ENCODE measurements around the gene AQP9.

AQP9 gene

DNA sequence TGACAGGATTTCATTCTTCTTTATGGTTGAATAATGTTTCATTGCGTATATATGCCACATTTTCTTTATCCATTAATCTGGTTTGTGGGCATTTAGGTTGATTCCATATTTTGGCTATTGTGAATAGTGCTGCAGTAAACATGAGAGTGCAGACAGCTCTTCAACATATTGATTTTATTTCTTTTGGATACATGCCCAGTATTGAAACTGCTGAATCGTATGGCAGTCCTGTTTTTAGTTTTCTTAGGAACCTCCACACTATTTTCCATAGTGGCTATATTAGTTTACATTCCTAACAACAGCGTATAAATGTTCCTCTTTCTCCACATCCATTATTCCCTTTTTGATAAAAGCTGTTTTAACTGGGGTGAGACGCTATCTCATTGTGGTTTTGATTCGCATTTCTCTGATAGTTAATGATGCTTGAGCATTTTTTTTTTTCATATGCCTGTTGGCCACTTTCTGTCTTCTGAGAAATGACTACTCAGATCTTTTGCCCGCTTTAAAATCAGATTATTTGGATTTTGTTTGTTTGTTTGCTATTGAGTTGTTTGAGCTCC is 21.7 kb downstream of the AQP9 start:
- no peak overlapping the region for H4K12ac ChIP-seq (ENCODE audit: low read depth, low read length)

DNA sequence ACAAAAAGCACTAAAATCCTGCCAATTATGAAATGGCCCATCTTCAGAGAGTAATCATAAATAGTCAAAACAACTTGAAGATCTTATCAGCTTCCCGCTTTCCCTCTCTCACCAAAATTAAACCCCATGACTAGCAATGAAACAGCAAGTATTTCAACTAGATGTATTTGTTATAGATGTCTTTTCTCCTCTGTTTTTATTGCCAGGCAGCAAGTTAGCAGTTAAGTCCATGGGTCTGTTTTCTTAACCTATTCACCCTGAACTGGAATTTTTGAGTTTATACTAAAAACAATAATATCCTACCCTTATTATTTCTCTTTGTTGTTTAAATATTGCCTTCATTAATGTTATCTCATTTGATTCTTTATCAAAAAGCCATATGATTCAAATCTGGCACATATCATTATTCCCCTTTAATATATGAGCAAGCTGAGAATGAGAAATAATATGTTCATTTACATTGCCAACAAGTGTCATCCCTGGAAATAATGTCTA is 23.3 kb downstream of the AQP9 start:
- Histone ChIP-seq H4K91ac (ENCODE audit: low read depth, low read length) (no peak overlapping the region), H3K4ac (ENCODE audit: low read depth, low read length) (no peak overlapping the region), H3K4me1 (ENCODE audit: control insufficient read depth in 1 of 2, insufficient read depth in 2 of 2, low read length in 2 of 2) (no peaks in the 10 kb centered on the region), H2AK5ac (ENCODE audit: low read length) (no peak overlapping the region), H3K18ac (ENCODE audit: low read length) (no peak overlapping the region), H4K12ac (ENCODE audit: low read depth, low read length) (no peak overlapping the region), H3K27me3 (ENCODE audit: insufficient read depth, low read length) (peaks cover under 1% of the 10 kb centered on the region), H3K79me1 (ENCODE audit: low read length) (no peaks in the 10 kb centered on the region), H3K36me3 (ENCODE audit: control insufficient read depth in 1 of 2, insufficient read depth in 2 of 2, low read length in 2 of 2) (no peaks in the 10 kb centered on the region), H3K4me2 (ENCODE audit: low read length) (no peak overlapping the region), H3K79me2 (ENCODE audit: control insufficient read depth, insufficient read depth, low read length, poor library complexity) (no peaks in the 10 kb centered on the region), H2AFZ (ENCODE audit: insufficient read depth, low read length, poor library complexity) (no peak overlapping the region), H2BK12ac (ENCODE audit: low read length) (no peak overlapping the region), H2BK5ac (ENCODE audit: low read depth, low read length, poor library complexity) (no peak overlapping the region), H4K8ac (ENCODE audit: low read depth, low read length) (no peak overlapping the region), H3K9ac (ENCODE audit: low read length) (no peak overlapping the region), H3K23ac (ENCODE audit: low read length) (no peak overlapping the region), H3K4me3 (ENCODE audit: low read depth, low read length) (no peak overlapping the region), H2BK120ac (ENCODE audit: insufficient read depth, low read length, poor library complexity) (no peak overlapping the region), H3K27ac (ENCODE audit: low read depth, low read length) (no peak overlapping the region), H3K9me3 (ENCODE audit: insufficient read depth, low read depth, low read length) (no peaks in the 10 kb centered on the region), H3K14ac (ENCODE audit: low read length) (no peak overlapping the region)
- no peak for DNase-seq
- no CpG with 5 or more reads among the region's 1 CpG for WGBS (ENCODE audit: extremely low coverage, insufficient coverage, insufficient read length)

More for the DNA sequence above, 21.7 kb downstream of the AQP9 start:
- H3K4me3 ChIP-seq (ENCODE audit: low read depth, low read length) = no peak overlapping the region
- no peaks in the 10 kb centered on the region for H3K79me1 ChIP-seq (ENCODE audit: low read length)
- no peak overlapping the region for H2BK120ac ChIP-seq (ENCODE audit: insufficient read depth, low read length, poor library complexity)
- no peak overlapping the region for H3K4me2 ChIP-seq (ENCODE audit: low read length)
- no peak overlapping the region for H3K23ac ChIP-seq (ENCODE audit: low read length)
- H3K27me3 ChIP-seq (ENCODE audit: insufficient read depth, low read length) = no peaks in the 10 kb centered on the region
- H3K4me1 ChIP-seq (ENCODE audit: control insufficient read depth in 1 of 2, insufficient read depth in 2 of 2, low read length in 2 of 2) = no peaks in the 10 kb centered on the region
- H2BK12ac ChIP-seq (ENCODE audit: low read length) = no peak overlapping the region
- no peaks in the 10 kb centered on the region for H3K79me2 ChIP-seq (ENCODE audit: control insufficient read depth, insufficient read depth, low read length, poor library complexity)
- no peak overlapping the region for H3K27ac ChIP-seq (ENCODE audit: low read depth, low read length)
- no peak overlapping the region for H3K18ac ChIP-seq (ENCODE audit: low read length)
- H3K14ac ChIP-seq (ENCODE audit: low read length) = no peak overlapping the region
- H2BK5ac ChIP-seq (ENCODE audit: low read depth, low read length, poor library complexity) = no peak overlapping the region
- no peak overlapping the region for H3K9ac ChIP-seq (ENCODE audit: low read length)
- no peak overlapping the region for H4K8ac ChIP-seq (ENCODE audit: low read depth, low read length)
- WGBS (ENCODE audit: extremely low coverage, insufficient coverage, insufficient read length) = no CpG with 5 or more reads among the region's 6 CpGs
- H3K4ac ChIP-seq (ENCODE audit: low read depth, low read length) = no peak overlapping the region
- no peak overlapping the region for H2AFZ ChIP-seq (ENCODE audit: insufficient read depth, low read length, poor library complexity)
- no peaks in the 10 kb centered on the region for H3K36me3 ChIP-seq (ENCODE audit: control insufficient read depth in 1 of 2, insufficient read depth in 2 of 2, low read length in 2 of 2)
- H3K9me3 ChIP-seq (ENCODE audit: insufficient read depth, low read depth, low read length) = no peaks in the 10 kb centered on the region
- H2AK5ac ChIP-seq (ENCODE audit: low read length) = no peak overlapping the region
- H4K91ac ChIP-seq (ENCODE audit: low read depth, low read length) = no peak overlapping the region
- no peak for DNase-seq

DNA sequence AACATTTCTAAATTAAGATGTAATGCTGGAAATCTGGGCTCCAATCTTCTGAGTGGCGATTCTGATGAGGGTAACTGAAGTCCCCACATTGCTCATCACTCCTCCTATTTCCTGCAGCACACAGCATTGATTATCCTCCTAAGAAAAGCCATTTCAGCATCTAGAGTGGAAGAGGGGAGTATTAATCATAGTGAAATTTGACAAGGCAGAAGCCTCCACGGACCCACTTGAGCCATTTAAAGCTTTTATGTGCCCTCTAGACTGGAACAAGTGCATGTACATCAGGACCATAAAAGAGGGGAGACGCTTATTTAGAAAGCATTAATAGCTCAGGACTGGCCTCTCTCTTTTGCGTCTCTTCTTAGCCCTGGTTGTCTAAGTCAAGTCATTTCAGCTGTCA is 25.8 kb downstream of the AQP9 start:
- H3K36me3 ChIP-seq (ENCODE audit: control insufficient read depth in 1 of 2, insufficient read depth in 2 of 2, low read length in 2 of 2) = no peaks in the 10 kb centered on the region
- H3K27ac ChIP-seq (ENCODE audit: low read depth, low read length) = no peak overlapping the region
- no peak overlapping the region for H3K18ac ChIP-seq (ENCODE audit: low read length)
- H2BK12ac ChIP-seq (ENCODE audit: low read length) = no peak overlapping the region
- no peaks in the 10 kb centered on the region for H3K9me3 ChIP-seq (ENCODE audit: insufficient read depth, low read depth, low read length)
- H3K4me3 ChIP-seq (ENCODE audit: low read depth, low read length) = no peak overlapping the region
- no peak overlapping the region for H3K23ac ChIP-seq (ENCODE audit: low read length)
- H4K12ac ChIP-seq (ENCODE audit: low read depth, low read length) = no peak overlapping the region
- H3K27me3 ChIP-seq (ENCODE audit: insufficient read depth, low read length) = peaks cover 2% of the 10 kb centered on the region
- no CpG with 5 or more reads among the region's 4 CpGs for WGBS (ENCODE audit: extremely low coverage, insufficient coverage, insufficient read length)
- H2AK5ac ChIP-seq (ENCODE audit: low read length) = no peak overlapping the region
- no peaks in the 10 kb centered on the region for H3K79me1 ChIP-seq (ENCODE audit: low read length)
- no peak overlapping the region for H2BK120ac ChIP-seq (ENCODE audit: insufficient read depth, low read length, poor library complexity)
- no peak overlapping the region for H4K8ac ChIP-seq (ENCODE audit: low read depth, low read length)
- H3K4me2 ChIP-seq (ENCODE audit: low read length) = no peak overlapping the region
- no peak overlapping the region for H3K14ac ChIP-seq (ENCODE audit: low read length)
- H3K9ac ChIP-seq (ENCODE audit: low read length) = no peak overlapping the region
- H3K79me2 ChIP-seq (ENCODE audit: control insufficient read depth, insufficient read depth, low read length, poor library complexity) = no peaks in the 10 kb centered on the region
- H4K91ac ChIP-seq (ENCODE audit: low read depth, low read length) = no peak overlapping the region
- no peak overlapping the region for H2BK5ac ChIP-seq (ENCODE audit: low read depth, low read length, poor library complexity)
- no peaks in the 10 kb centered on the region for H3K4me1 ChIP-seq (ENCODE audit: control insufficient read depth in 1 of 2, insufficient read depth in 2 of 2, low read length in 2 of 2)
- H2AFZ ChIP-seq (ENCODE audit: insufficient read depth, low read length, poor library complexity) = no peak overlapping the region
- no peak overlapping the region for H3K4ac ChIP-seq (ENCODE audit: low read depth, low read length)
- DNase-seq = no peak

DNA sequence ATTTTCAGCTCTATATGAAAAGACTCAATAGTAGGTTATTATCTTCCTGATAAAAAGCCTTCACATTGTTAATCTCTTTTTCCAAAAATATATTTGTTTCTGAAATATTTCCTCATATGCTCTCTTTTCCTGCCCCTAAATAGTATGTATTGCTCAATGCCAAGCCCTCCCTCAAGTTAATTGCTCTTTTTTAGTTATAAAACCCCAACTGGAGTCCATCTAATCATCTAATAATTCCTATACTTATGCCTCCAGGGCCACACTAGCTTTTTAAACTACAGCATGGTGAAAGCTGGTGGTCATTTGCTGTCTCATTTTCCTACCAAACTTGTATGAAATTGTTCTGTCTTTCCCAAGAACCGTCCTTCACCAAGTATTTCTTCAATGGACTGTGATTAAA is 26.7 kb downstream of the AQP9 start:
- WGBS (ENCODE audit: extremely low coverage, insufficient coverage, insufficient read length) = no CpG with 5 or more reads among the region's 1 CpG
- Histone ChIP-seq H3K4me1 (ENCODE audit: control insufficient read depth in 1 of 2, insufficient read depth in 2 of 2, low read length in 2 of 2) (no peaks in the 10 kb centered on the region), H3K14ac (ENCODE audit: low read length) (no peak overlapping the region), H2BK12ac (ENCODE audit: low read length) (no peak overlapping the region), H2BK120ac (ENCODE audit: insufficient read depth, low read length, poor library complexity) (no peak overlapping the region), H4K12ac (ENCODE audit: low read depth, low read length) (no peak overlapping the region), H3K9me3 (ENCODE audit: insufficient read depth, low read depth, low read length) (no peaks in the 10 kb centered on the region), H3K79me2 (ENCODE audit: control insufficient read depth, insufficient read depth, low read length, poor library complexity) (no peaks in the 10 kb centered on the region), H3K79me1 (ENCODE audit: low read length) (no peaks in the 10 kb centered on the region), H3K23ac (ENCODE audit: low read length) (no peak overlapping the region), H3K9ac (ENCODE audit: low read length) (no peak overlapping the region), H2BK5ac (ENCODE audit: low read depth, low read length, poor library complexity) (no peak overlapping the region), H2AK5ac (ENCODE audit: low read length) (no peak overlapping the region), H3K27ac (ENCODE audit: low read depth, low read length) (no peak overlapping the region), H4K91ac (ENCODE audit: low read depth, low read length) (no peak overlapping the region), H3K18ac (ENCODE audit: low read length) (no peak overlapping the region), H3K4me3 (ENCODE audit: low read depth, low read length) (no peak overlapping the region), H2AFZ (ENCODE audit: insufficient read depth, low read length, poor library complexity) (no peak overlapping the region), H3K36me3 (ENCODE audit: control insufficient read depth in 1 of 2, insufficient read depth in 2 of 2, low read length in 2 of 2) (no peaks in the 10 kb centered on the region), H4K8ac (ENCODE audit: low read depth, low read length) (no peak overlapping the region), H3K27me3 (ENCODE audit: insufficient read depth, low read length) (peaks cover 2% of the 10 kb centered on the region), H3K4me2 (ENCODE audit: low read length) (no peak overlapping the region), H3K4ac (ENCODE audit: low read depth, low read length) (no peak overlapping the region)
- no peak for DNase-seq
